ENCODE results near the gene KIF19.

KIF19 gene

GRCh38 chr17:74390680-74391653 is 64.9 kb downstream of the KIF19 start:
- H3K4me3 ChIP-seq (ENCODE audit: low read depth, low read length), result no peak overlapping the region
- no peaks in the 10 kb centered on the region for H3K36me3 ChIP-seq (ENCODE audit: insufficient read depth, low read length)
- no peaks in the 10 kb centered on the region for H3K4me1 ChIP-seq (ENCODE audit: control insufficient read depth, insufficient read depth, low read length, unreplicated experiment)
- H3K27ac ChIP-seq (ENCODE audit: low read depth, low read length), result no peak overlapping the region
- no peak overlapping the region for H2AFZ ChIP-seq (ENCODE audit: low read length, unreplicated experiment)
- no peaks in the 10 kb centered on the region for H3K79me2 ChIP-seq (ENCODE audit: control insufficient read depth, insufficient read depth, low read length, unreplicated experiment)
- H3K27me3 ChIP-seq (ENCODE audit: insufficient read depth, low read length), result 0 out of 2 replicates have a peak, but pooled peaks cover 2% of the 10 kb centered on the region

- Histone ChIP-seq H2AFZ (ENCODE audit: low read length, unreplicated experiment) (no peak overlapping the region), H3K36me3 (ENCODE audit: insufficient read depth, low read length) (no peaks in the 10 kb centered on the region)
Measured at GRCh38 chr17:74391771-74392170, 65.7 kb downstream of the KIF19 start.

GRCh38 chr17:74392848-74393247 is 66.8 kb downstream of the KIF19 start:
- Histone ChIP-seq H3K4me3 (ENCODE audit: low read depth, low read length) (no peak overlapping the region), H3K27me3 (ENCODE audit: insufficient read depth, low read length) (0 out of 2 replicates have a peak, but pooled peaks cover 2% of the 10 kb centered on the region), H2AFZ (ENCODE audit: low read length, unreplicated experiment) (no peak overlapping the region), H3K27ac (ENCODE audit: low read depth, low read length) (no peak overlapping the region), H3K36me3 (ENCODE audit: insufficient read depth, low read length) (no peaks in the 10 kb centered on the region), H3K4me1 (ENCODE audit: control insufficient read depth, insufficient read depth, low read length, unreplicated experiment) (no peaks in the 10 kb centered on the region), H3K79me2 (ENCODE audit: control insufficient read depth, insufficient read depth, low read length, unreplicated experiment) (no peaks in the 10 kb centered on the region)

More at GRCh38 chr17:74391771-74392170, 65.7 kb downstream of the KIF19 start:
- H3K27me3 ChIP-seq (ENCODE audit: insufficient read depth, low read length), result 0 out of 2 replicates have a peak, but pooled peaks cover 2% of the 10 kb centered on the region
- H3K4me3 ChIP-seq (ENCODE audit: low read depth, low read length), result no peak overlapping the region
- no peaks in the 10 kb centered on the region for H3K79me2 ChIP-seq (ENCODE audit: control insufficient read depth, insufficient read depth, low read length, unreplicated experiment)
- H3K4me1 ChIP-seq (ENCODE audit: control insufficient read depth, insufficient read depth, low read length, unreplicated experiment), result no peaks in the 10 kb centered on the region
- H3K27ac ChIP-seq (ENCODE audit: low read depth, low read length), result no peak overlapping the region

GRCh38 chr17:74393346-74393942 is 67.4 kb downstream of the KIF19 start:
- 0 out of 2 replicates have a peak, but pooled peaks cover 2% of the 10 kb centered on the region for H3K27me3 ChIP-seq (ENCODE audit: insufficient read depth, low read length)
- H3K27ac ChIP-seq (ENCODE audit: low read depth, low read length), result no peak overlapping the region
- no peaks in the 10 kb centered on the region for H3K79me2 ChIP-seq (ENCODE audit: control insufficient read depth, insufficient read depth, low read length, unreplicated experiment)
- no peaks in the 10 kb centered on the region for H3K36me3 ChIP-seq (ENCODE audit: insufficient read depth, low read length)
- H3K4me3 ChIP-seq (ENCODE audit: low read depth, low read length), result no peak overlapping the region
- no peak overlapping the region for H2AFZ ChIP-seq (ENCODE audit: low read length, unreplicated experiment)
- no peaks in the 10 kb centered on the region for H3K4me1 ChIP-seq (ENCODE audit: control insufficient read depth, insufficient read depth, low read length, unreplicated experiment)

- no peak overlapping the region for H3K4me3 ChIP-seq (ENCODE audit: low read depth, low read length)
- H3K36me3 ChIP-seq (ENCODE audit: insufficient read depth, low read length), result no peaks in the 10 kb centered on the region
- 0 out of 2 replicates have a peak, but pooled peaks cover 8% of the 10 kb centered on the region for H3K27me3 ChIP-seq (ENCODE audit: insufficient read depth, low read length)
- no peaks in the 10 kb centered on the region for H3K79me2 ChIP-seq (ENCODE audit: control insufficient read depth, insufficient read depth, low read length, unreplicated experiment)
- no peak overlapping the region for H3K27ac ChIP-seq (ENCODE audit: low read depth, low read length)
- no peak overlapping the region for H2AFZ ChIP-seq (ENCODE audit: low read length, unreplicated experiment)
- H3K4me1 ChIP-seq (ENCODE audit: control insufficient read depth, insufficient read depth, low read length, unreplicated experiment), result no peaks in the 10 kb centered on the region
Measured at GRCh38 chr17:74394275-74394950, 68.4 kb downstream of the KIF19 start.

GRCh38 chr17:74394977-74395376 is 69.0 kb downstream of the KIF19 start:
- Histone ChIP-seq H2AFZ (ENCODE audit: low read length, unreplicated experiment) (no peak overlapping the region), H3K4me1 (ENCODE audit: control insufficient read depth, insufficient read depth, low read length, unreplicated experiment) (no peaks in the 10 kb centered on the region), H3K27ac (ENCODE audit: low read depth, low read length) (no peak overlapping the region), H3K27me3 (ENCODE audit: insufficient read depth, low read length) (peaks cover 11% of the 10 kb centered on the region; the same call in 1 of the 2 replicates), H3K36me3 (ENCODE audit: insufficient read depth, low read length) (no peaks in the 10 kb centered on the region), H3K79me2 (ENCODE audit: control insufficient read depth, insufficient read depth, low read length, unreplicated experiment) (no peaks in the 10 kb centered on the region), H3K4me3 (ENCODE audit: low read depth, low read length) (no peak overlapping the region)

- Histone ChIP-seq H3K79me2 (ENCODE audit: control insufficient read depth, insufficient read depth, low read length, unreplicated experiment) (no peaks in the 10 kb centered on the region), H2AFZ (ENCODE audit: low read length, unreplicated experiment) (no peak overlapping the region), H3K36me3 (ENCODE audit: insufficient read depth, low read length) (no peaks in the 10 kb centered on the region), H3K27ac (ENCODE audit: low read depth, low read length) (no peak overlapping the region), H3K4me1 (ENCODE audit: control insufficient read depth, insufficient read depth, low read length, unreplicated experiment) (no peaks in the 10 kb centered on the region), H3K27me3 (ENCODE audit: insufficient read depth, low read length) (peaks cover 14% of the 10 kb centered on the region; the same call in 1 of the 2 replicates), H3K4me3 (ENCODE audit: low read depth, low read length) (no peak overlapping the region)
Measured at GRCh38 chr17:74396567-74396966, 70.5 kb downstream of the KIF19 start.

GRCh38 chr17:74402048-74402447 is 76.0 kb downstream of the KIF19 start:
- H3K27ac ChIP-seq (ENCODE audit: low read depth, low read length), result no peak overlapping the region
- no peaks in the 10 kb centered on the region for H3K4me1 ChIP-seq (ENCODE audit: control insufficient read depth, insufficient read depth, low read length, unreplicated experiment)
- no peaks in the 10 kb centered on the region for H3K79me2 ChIP-seq (ENCODE audit: control insufficient read depth, insufficient read depth, low read length, unreplicated experiment)
- H3K4me3 ChIP-seq (ENCODE audit: low read depth, low read length), result no peak overlapping the region
- no peaks in the 10 kb centered on the region for H3K36me3 ChIP-seq (ENCODE audit: insufficient read depth, low read length)
- peaks cover 23% of the 10 kb centered on the region; the same call in 1 of the 2 replicates for H3K27me3 ChIP-seq (ENCODE audit: insufficient read depth, low read length)
- no peak overlapping the region for H2AFZ ChIP-seq (ENCODE audit: low read length, unreplicated experiment)

GRCh38 chr17:74403512-74404137 is 77.6 kb downstream of the KIF19 start:
- no peak overlapping the region for H2AFZ ChIP-seq (ENCODE audit: low read length, unreplicated experiment)
- H3K27me3 ChIP-seq (ENCODE audit: insufficient read depth, low read length), result peaks cover 23% of the 10 kb centered on the region; the same call in 1 of the 2 replicates
- no peak overlapping the region for H3K27ac ChIP-seq (ENCODE audit: low read depth, low read length)
- no peaks in the 10 kb centered on the region for H3K79me2 ChIP-seq (ENCODE audit: control insufficient read depth, insufficient read depth, low read length, unreplicated experiment)
- no peaks in the 10 kb centered on the region for H3K4me1 ChIP-seq (ENCODE audit: control insufficient read depth, insufficient read depth, low read length, unreplicated experiment)
- H3K4me3 ChIP-seq (ENCODE audit: low read depth, low read length), result no peak overlapping the region
- no peaks in the 10 kb centered on the region for H3K36me3 ChIP-seq (ENCODE audit: insufficient read depth, low read length)

- no peaks in the 10 kb centered on the region for H3K4me1 ChIP-seq (ENCODE audit: control insufficient read depth, insufficient read depth, low read length, unreplicated experiment)
- no peak overlapping the region for H3K4me3 ChIP-seq (ENCODE audit: low read depth, low read length)
- no peak overlapping the region for H3K27ac ChIP-seq (ENCODE audit: low read depth, low read length)
- no peak overlapping the region for H2AFZ ChIP-seq (ENCODE audit: low read length, unreplicated experiment)
- peaks cover 19% of the 10 kb centered on the region; the same call in 1 of the 2 replicates for H3K27me3 ChIP-seq (ENCODE audit: insufficient read depth, low read length)
- H3K79me2 ChIP-seq (ENCODE audit: control insufficient read depth, insufficient read depth, low read length, unreplicated experiment), result no peaks in the 10 kb centered on the region
- no peaks in the 10 kb centered on the region for H3K36me3 ChIP-seq (ENCODE audit: insufficient read depth, low read length)
Measured at GRCh38 chr17:74404218-74404617, 78.2 kb downstream of the KIF19 start.
